Neuronal stem cell (in vitro differentiated cells): ENCODE measurements around the gene MAFG.
A peak's percentile ranks its signal among the peaks of the same experiment; 100 is the strongest.

Experiments used
- DNase-seq: peaks from one replicate; pipeline ENCODE4 v3.0.0-alpha.2; 2013; ENCODE audit warnings: low spot score
- H2AFZ ChIP-seq: one replicate; pipeline ENCODE4 v1.6.1; 2013; ENCODE audit warnings: mild to moderate bottlenecking, low read length, inconsistent platforms
- H2AK5ac ChIP-seq: 2 replicates; pipeline ENCODE4 v1.6.1; 2013; ENCODE audit warnings: low read depth, mild to moderate bottlenecking, inconsistent platforms, low read length, moderate library complexity, mixed read lengths
- H2BK120ac ChIP-seq: 2 replicates; pipeline ENCODE4 v1.6.1; 2013; ENCODE audit warnings: low read depth, mild to moderate bottlenecking, inconsistent platforms, low read length, moderate library complexity, mixed read lengths
- H2BK12ac ChIP-seq: one replicate; pipeline ENCODE4 v1.6.1; 2013; ENCODE audit warnings: low read length, inconsistent platforms
- H2BK15ac ChIP-seq: 2 replicates; pipeline ENCODE4 v1.6.1; 2013; ENCODE audit warnings: mild to moderate bottlenecking, low read length, inconsistent platforms, mixed read lengths
- H2BK5ac ChIP-seq: one replicate; pipeline ENCODE4 v1.6.1; 2013; ENCODE audit warnings: inconsistent platforms, mild to moderate bottlenecking, low read length, moderate library complexity
- H3K14ac ChIP-seq: one replicate; pipeline ENCODE4 v1.6.1; 2013; ENCODE audit warnings: low read length, inconsistent platforms
- H3K18ac ChIP-seq: 2 replicates; pipeline ENCODE4 v1.6.1; 2013; ENCODE audit warnings: low read length, inconsistent platforms
- H3K23ac ChIP-seq: 2 replicates; pipeline ENCODE4 v1.6.1; 2013; ENCODE audit warnings: low read depth, mild to moderate bottlenecking, mixed read lengths, low read length, inconsistent platforms; ENCODE audit not compliant: poor library complexity
- H3K27ac ChIP-seq: replicated peaks from 3 replicates; pipeline ENCODE4 v1.5.1; 2013; ENCODE audit warnings: low read length, inconsistent platforms
- H3K27me3 ChIP-seq, 3 experiments: 2 replicates each; pipeline ENCODE4 v1.6.1; 2013; ENCODE audit warnings: low read length in 3 of 3, mild to moderate bottlenecking in 2 of 3, inconsistent platforms in 1 of 3, low read depth in 1 of 3, mixed read lengths in 1 of 3, moderate library complexity in 1 of 3; ENCODE audit not compliant: control insufficient read depth in 3 of 3, insufficient read depth in 3 of 3
- H3K36me3 ChIP-seq, 2 donors: replicated peaks in 1 of 2; 2 replicates each; pipeline ENCODE4 v1.6.1; 2013; ENCODE audit warnings: low read length in 2 of 2; ENCODE audit not compliant: control insufficient read depth in 2 of 2, insufficient read depth in 2 of 2
- H3K4ac ChIP-seq: 2 replicates; pipeline ENCODE4 v1.6.1; 2013; ENCODE audit warnings: inconsistent platforms, mild to moderate bottlenecking, low read length, moderate library complexity
- H3K4me1 ChIP-seq, 2 donors: 1 replicate in 1 of 2; 2 replicates in 1 of 2; pipeline ENCODE4 v1.6.1; 2013; ENCODE audit warnings: low read length in 2 of 2, low read depth in 1 of 2; ENCODE audit not compliant: control insufficient read depth in 2 of 2, insufficient read depth in 1 of 2
- H3K4me2 ChIP-seq: one replicate; pipeline ENCODE4 v1.6.1; 2013; ENCODE audit warnings: mild to moderate bottlenecking, low read length, inconsistent platforms; ENCODE audit not compliant: insufficient read depth, poor library complexity, severe bottlenecking
- H3K4me3 ChIP-seq, 2 donors: 2 replicates each; pipeline ENCODE4 v1.5.1; 2013; ENCODE audit warnings: low read length in 2 of 2, mild to moderate bottlenecking in 2 of 2, inconsistent platforms in 1 of 2, moderate library complexity in 1 of 2
- H3K79me1 ChIP-seq: one replicate; pipeline ENCODE4 v1.6.1; 2013; ENCODE audit warnings: low read depth, mild to moderate bottlenecking, inconsistent platforms, low read length, moderate library complexity
- H3K9ac ChIP-seq: one replicate; pipeline ENCODE4 v1.6.1; 2013; ENCODE audit warnings: mild to moderate bottlenecking, low read depth, low read length, inconsistent platforms; ENCODE audit not compliant: poor library complexity
- H3K9me3 ChIP-seq, 2 donors: replicated peaks in 1 of 2; 2 replicates each; pipeline versions ENCODE3 to v1.6.1; 2013; ENCODE audit warnings: low read length in 2 of 2, mild to moderate bottlenecking in 2 of 2, inconsistent platforms in 1 of 2, low read depth in 1 of 2, mixed read lengths in 1 of 2, moderate library complexity in 1 of 2; ENCODE audit not compliant: control insufficient read depth in 2 of 2, insufficient read depth in 1 of 2
- H4K8ac ChIP-seq: one replicate; pipeline ENCODE4 v1.6.1; 2013; ENCODE audit warnings: low read depth, mild to moderate bottlenecking, inconsistent platforms, low read length, moderate library complexity
- H4K91ac ChIP-seq: one replicate; pipeline ENCODE4 v1.6.1; 2013; ENCODE audit warnings: low read length, low read depth, mild to moderate bottlenecking, inconsistent platforms; ENCODE audit not compliant: poor library complexity
- WGBS, 2 donors: extraction: QIAGEN DNeasy Blood & Tissue Kit; methylation state at CpG; one replicate each; pipeline ENCODE4 v1.1.7; 2013; ENCODE audit warnings: missing lambda C conversion rate in 2 of 2, mixed read lengths in 1 of 2; ENCODE audit not compliant: insufficient read length in 2 of 2, insufficient replicate concordance in 1 of 2; ENCODE audit errors: extremely low coverage in 2 of 2; 5-methylcytosine and 5-hydroxymethylcytosine counted together

MAFG gene

DNA sequence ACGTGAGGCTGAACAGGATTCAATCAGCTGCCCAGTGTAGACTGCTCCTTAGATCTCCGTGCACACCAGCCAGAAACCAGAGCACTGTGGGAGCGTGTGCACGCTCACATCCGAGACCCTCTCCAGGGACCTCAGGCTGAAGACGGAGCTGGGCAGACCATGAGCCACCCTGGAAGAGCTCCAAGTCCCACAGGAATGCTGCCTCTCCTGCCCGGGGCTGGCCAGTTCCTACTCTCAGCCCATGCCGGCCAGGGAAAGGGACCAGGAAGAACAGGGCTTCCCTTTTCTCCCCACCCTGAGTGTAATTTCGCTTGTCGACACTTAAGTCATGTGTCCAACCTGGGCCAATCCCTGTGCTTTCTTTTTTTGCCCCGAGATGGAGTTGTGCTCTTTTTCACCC is 43.0 kb downstream of the MAFG start:
- H3K23ac ChIP-seq, result no peak overlapping the region
- H2BK120ac ChIP-seq, result no peak overlapping the region
- H3K9me3 ChIP-seq, result no peaks in the 10 kb centered on the region
- no peak overlapping the region for H3K4me2 ChIP-seq
- no peak for DNase-seq
- H4K91ac ChIP-seq, result no peak overlapping the region
- no peak overlapping the region for H2BK5ac ChIP-seq
- no peak overlapping the region for H3K18ac ChIP-seq
- H3K27ac ChIP-seq, result no peak overlapping the region
- peaks cover 10% of the 10 kb centered on the region for H3K79me1 ChIP-seq
- no peak overlapping the region for H3K14ac ChIP-seq
- H2BK12ac ChIP-seq, result no peak overlapping the region
- no peaks in the 10 kb centered on the region for H3K27me3 ChIP-seq
- no peak overlapping the region for H2AFZ ChIP-seq
- H4K8ac ChIP-seq, result no peak overlapping the region
- no peak overlapping the region for H3K4ac ChIP-seq
- H3K36me3 ChIP-seq, result peaks cover 48 to 87% of the 10 kb centered on the region in 2 donors
- peaks cover 0 to 3% of the 10 kb centered on the region in 2 donors for H3K4me1 ChIP-seq
- no peak overlapping the region for H2AK5ac ChIP-seq
- no peak overlapping the region for H3K4me3 ChIP-seq
- no CpG with 5 or more reads among the region's 11 CpGs for WGBS, 2 donors
- no peak overlapping the region for H2BK15ac ChIP-seq
- H3K9ac ChIP-seq, result no peak overlapping the region

DNA sequence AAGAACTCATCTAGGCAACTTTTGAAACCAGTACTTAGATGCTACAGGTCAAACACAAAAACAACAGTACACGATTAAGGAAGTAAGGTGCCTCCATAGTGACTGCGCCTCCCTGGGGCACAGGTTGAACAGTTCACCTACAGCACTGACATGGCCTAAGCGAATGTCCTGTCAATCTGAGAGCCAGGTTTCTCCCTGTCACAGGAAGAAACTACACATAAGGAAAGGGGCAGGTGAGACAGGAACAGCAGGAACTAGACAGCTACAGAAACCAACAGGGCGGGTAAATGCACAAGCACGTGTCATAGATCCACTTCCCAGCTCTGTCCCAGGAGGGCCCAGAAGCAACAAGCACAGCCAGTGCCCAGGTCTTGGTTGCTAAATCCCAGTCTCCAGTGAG is 48.4 kb downstream of the MAFG start:
- H3K14ac ChIP-seq, result no peak overlapping the region

DNA sequence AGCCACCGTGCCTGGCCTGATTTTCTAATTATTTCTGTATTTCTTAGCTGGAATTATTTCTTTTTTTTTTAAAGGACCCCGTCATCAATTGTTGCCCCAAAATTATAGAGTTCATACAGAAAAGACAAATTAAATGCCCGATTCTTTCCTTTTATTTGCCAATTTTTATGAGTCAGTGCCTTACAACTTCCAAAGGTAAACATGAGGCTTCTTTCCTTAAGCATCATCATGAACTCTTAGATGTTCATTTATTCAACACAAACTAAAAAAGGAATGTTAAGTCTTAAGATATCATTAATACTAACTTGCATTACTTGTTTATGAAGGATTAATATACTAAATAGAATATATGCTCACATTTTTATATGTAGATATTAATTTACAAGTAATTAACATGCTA is 49.2 kb downstream of the MAFG start:
- Histone ChIP-seq H3K4ac (no peak overlapping the region), H3K9me3 (peaks cover 0 to 5% of the 10 kb centered on the region in 2 donors), H2AK5ac (no peak overlapping the region), H2BK120ac (no peak overlapping the region), H3K4me1 (no peaks in the 10 kb centered on the region), H2AFZ (no peak overlapping the region), H4K8ac (no peak overlapping the region), H3K79me1 (no peaks in the 10 kb centered on the region), H4K91ac (no peak overlapping the region), H3K18ac (no peak overlapping the region), H3K36me3 (peaks cover 6 to 57% of the 10 kb centered on the region in 2 donors), H2BK15ac (no peak overlapping the region), H2BK12ac (no peak overlapping the region), H3K4me3 (no peak overlapping the region), H3K27ac (no peak overlapping the region), H2BK5ac (no peak overlapping the region), H3K4me2 (no peak overlapping the region), H3K9ac (no peak overlapping the region), H3K14ac (no peak overlapping the region), H3K27me3 (no peaks in the 10 kb centered on the region), H3K23ac (no peak overlapping the region)
- no CpG with 5 or more reads among the region's 3 CpGs for whole genome bisulfite sequencing, 2 donors
- DNase-seq, result no peak

More for the DNA sequence above, 48.4 kb downstream of the MAFG start:
- Histone ChIP-seq H2AFZ (no peak overlapping the region), H3K18ac (no peak overlapping the region), H3K27me3 (no peaks in the 10 kb centered on the region), H3K4me2 (no peak overlapping the region), H2BK5ac (no peak overlapping the region), H2BK120ac (no peak overlapping the region), H2BK12ac (no peak overlapping the region), H4K91ac (no peak overlapping the region), H3K9ac (no peak overlapping the region), H3K9me3 (peaks cover 0 to 4% of the 10 kb centered on the region in 2 donors), H3K23ac (no peak overlapping the region), H4K8ac (no peak overlapping the region), H2BK15ac (no peak overlapping the region), H2AK5ac (no peak overlapping the region), H3K4me3 (no peak overlapping the region), H3K36me3 (peaks cover 7 to 61% of the 10 kb centered on the region in 2 donors), H3K79me1 (no peaks in the 10 kb centered on the region), H3K27ac (no peak overlapping the region), H3K4me1 (no peaks in the 10 kb centered on the region), H3K4ac (no peak overlapping the region)
- DNase-seq, result no peak
- no CpG with 5 or more reads among the region's 5 CpGs for WGBS, 2 donors

DNA sequence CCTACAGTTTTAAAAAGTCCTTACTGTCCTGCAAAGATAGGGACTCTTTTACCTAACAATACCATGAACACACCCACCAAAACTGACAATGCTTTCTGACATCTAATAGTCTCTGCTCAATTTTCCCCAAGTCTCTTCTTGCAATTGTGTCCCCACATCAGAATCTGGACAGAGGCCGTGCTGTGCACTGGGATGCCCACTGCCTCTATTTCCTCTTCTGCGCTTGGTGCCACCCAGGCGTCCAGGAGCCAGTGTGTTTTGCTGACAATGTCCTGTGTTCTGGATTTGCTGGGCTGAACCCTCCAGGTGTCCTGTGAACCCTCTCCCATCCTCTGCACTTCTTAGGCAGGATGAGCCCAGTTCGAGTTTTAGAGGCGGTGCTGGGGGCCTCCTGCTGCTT is 50.0 kb downstream of the MAFG start:
- no peak overlapping the region for H3K18ac ChIP-seq
- H3K36me3 ChIP-seq, result peaks cover 6 to 53% of the 10 kb centered on the region in 2 donors
- H3K4ac ChIP-seq, result no peak overlapping the region
- peak overlapping the region; percentile 66 for H2BK5ac ChIP-seq
- H3K4me3 ChIP-seq, result no peak overlapping the region
- H3K27me3 ChIP-seq, result no peaks in the 10 kb centered on the region
- H2BK15ac ChIP-seq, result no peak overlapping the region
- H3K4me2 ChIP-seq, result no peak overlapping the region
- H4K91ac ChIP-seq, result no peak overlapping the region
- H3K79me1 ChIP-seq, result peaks cover 3% of the 10 kb centered on the region
- no peak overlapping the region for H3K14ac ChIP-seq
- WGBS, 2 donors, result no CpG with 5 or more reads among the region's 5 CpGs
- no peak for DNase-seq
- no peak overlapping the region for H2AK5ac ChIP-seq
- no peak overlapping the region for H2BK12ac ChIP-seq
- no peak overlapping the region for H3K9ac ChIP-seq
- no peak overlapping the region for H2AFZ ChIP-seq
- no peak overlapping the region for H4K8ac ChIP-seq
- H2BK120ac ChIP-seq, result no peak overlapping the region
- H3K23ac ChIP-seq, result no peak overlapping the region
- H3K9me3 ChIP-seq, result peaks cover 0 to 5% of the 10 kb centered on the region in 2 donors
- no peak overlapping the region for H3K27ac ChIP-seq
- H3K4me1 ChIP-seq, result no peaks in the 10 kb centered on the region
